Left lobe of liver (tissue), 2 donors: ENCODE measurements around the gene CFAP54. TPM values are rescaled to one million over a fixed set of nuclear protein-coding genes. Genes with fewer than 3 reads are reported as not detected.
"Not testable (repeated sequence)": the region's sequence is repeated elsewhere in the genome, so short reads cannot be mapped to it uniquely, and the experiment has no call there.

ENCODE experiments used
- ATAC-seq: fragments of 200-7000 bp; cut with Tn5 transposase; one replicate; pipeline ENCODE4 v1.9.1; 2020; ENCODE audit warnings: mild to moderate bottlenecking, moderate library complexity
- DNase-seq: peaks from one replicate; pipeline ENCODE4 v3.0.0-alpha.2; 2020; ENCODE audit warnings: low spot score
- total RNA-seq: library from RNA; stranded (reverse); gene quantifications from one replicate; pipeline ENCODE4 v1.2.1, GENCODE V29; 2021
- donor health status: DM: no; HTN: no; CAD: no; lungs with moderate emphysema.
- donor health status: DM: no; HTN: yes; CAD: no.

Gene CFAP54
- total RNA-seq, 1 donor from 2014 or later, result 0.13 TPM

- ATAC-seq, result no peak
- DNase-seq, result no peak
Observed at GRCh38 chr12:96471368-96472050, 17.9 kb upstream of the CFAP54 start.

GRCh38 chr12:96472384-96472783 lies 17.0 kb upstream of the CFAP54 start:
- DNase-seq (no peak), ATAC-seq (no peak)

DNA sequence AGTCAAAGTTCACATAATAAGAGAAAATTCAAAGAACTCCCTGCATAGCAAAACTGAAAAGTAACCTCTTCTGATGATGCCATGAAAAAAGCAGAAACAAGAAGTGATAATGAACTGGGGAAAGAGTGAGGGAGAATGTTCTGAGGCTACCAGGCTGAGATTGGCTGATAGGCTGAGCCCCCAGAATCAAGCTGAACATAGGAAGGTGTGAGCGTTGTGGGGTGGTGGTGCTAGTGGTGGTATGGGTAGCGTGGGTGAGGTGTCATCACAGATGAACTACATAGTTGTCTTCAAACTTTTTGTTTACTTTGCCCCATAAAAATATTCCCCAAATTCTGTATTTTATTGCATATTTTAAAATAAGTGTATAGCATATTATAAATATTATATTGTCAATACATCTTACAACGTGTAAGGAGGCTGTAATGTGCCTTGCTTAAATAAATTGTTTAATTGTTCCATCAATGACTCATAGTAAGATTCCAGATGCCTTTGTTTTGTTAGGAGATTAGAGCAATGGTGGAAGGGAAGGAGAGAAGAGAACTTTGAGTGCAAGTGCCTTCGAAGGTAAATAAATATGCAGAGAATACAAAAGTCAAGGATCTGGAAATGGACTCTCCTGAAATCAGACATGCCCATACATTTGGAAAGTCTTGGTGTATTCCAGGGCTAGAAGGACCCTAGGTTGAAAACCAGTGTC lies 15.8 kb upstream of the CFAP54 start:
- DNase-seq, result no peak
- ATAC-seq, result no peak

DNA sequence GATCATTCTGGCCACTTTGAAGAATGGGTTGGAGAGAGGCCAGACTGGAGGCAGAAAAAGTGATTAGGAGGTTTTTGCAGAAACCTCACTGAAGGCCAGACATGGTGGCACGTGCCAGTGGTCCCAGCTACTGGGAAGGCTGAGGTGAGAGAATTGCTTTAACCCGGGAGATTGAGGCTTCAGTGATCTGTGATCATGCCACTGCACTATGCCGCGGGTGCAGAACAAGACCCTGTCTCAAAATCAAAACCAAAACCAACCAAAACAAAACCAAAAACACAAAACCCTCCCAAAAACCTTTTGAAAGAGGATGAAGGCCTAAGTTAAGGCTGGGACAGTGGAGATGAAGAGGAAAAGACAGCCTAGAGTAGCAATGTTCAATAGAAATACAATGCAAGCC lies 15.2 kb upstream of the CFAP54 start:
- no peak for ATAC-seq
- no peak for DNase-seq

DNA sequence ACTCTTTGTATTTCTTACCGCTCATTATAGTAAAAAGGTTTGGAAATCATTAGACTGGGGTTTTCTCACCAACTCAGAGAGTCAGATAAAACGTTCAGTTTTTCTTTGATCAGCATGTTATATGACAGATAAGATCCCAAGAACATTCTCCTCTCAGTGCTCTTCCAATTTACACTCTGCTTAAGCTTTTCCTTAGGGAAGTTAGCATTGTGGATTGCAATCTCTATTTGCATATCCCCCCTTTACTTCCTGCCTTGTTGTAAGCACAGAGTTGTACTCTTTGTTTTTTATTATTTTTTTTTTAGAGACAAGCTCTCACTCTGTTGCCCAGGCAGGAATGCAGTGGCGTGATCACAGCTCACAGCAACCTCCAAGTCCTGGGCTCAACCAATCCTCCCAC lies 11.4 kb upstream of the CFAP54 start:
- no peak for ATAC-seq
- no peak for DNase-seq

- ATAC-seq (no peak), DNase-seq (no peak)
Observed at GRCh38 chr12:96482086-96482485, 7.3 kb upstream of the CFAP54 start.

DNA sequence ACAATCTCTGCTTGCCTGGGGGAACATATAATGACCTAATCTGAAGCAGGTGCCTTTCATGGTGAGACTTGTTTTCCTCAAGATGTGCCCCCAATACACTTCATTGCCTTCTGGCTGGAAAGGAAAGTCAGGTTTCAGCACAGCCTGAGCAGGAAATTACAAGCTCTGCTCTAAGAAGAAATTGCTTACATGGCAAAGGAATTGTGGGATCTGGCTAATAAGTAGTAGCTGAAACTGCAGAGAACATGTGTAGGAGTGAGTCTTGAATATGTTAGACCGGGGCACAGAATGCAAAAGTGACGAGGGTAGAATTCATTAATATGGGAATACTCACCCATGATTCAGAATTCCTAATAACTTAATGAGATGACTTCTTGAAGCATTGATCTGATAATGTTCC lies 6.3 kb upstream of the CFAP54 start:
- DNase-seq, result no peak
- no peak for ATAC-seq

- ATAC-seq, result no peak
- DNase-seq, result no peak
Observed at GRCh38 chr12:96486751-96487613, 2.4 kb upstream of the CFAP54 start.

GRCh38 chr12:96487634-96488033 lies 1.7 kb upstream of the CFAP54 start:
- ATAC-seq, result no peak
- no peak for DNase-seq

- ATAC-seq, result no peak
- DNase-seq, result no peak
Observed at GRCh38 chr12:96493106-96493505, 3.7 kb downstream of the CFAP54 start.

GRCh38 chr12:96494154-96494553 lies 4.8 kb downstream of the CFAP54 start:
- not testable (repeated sequence) for DNase-seq, ATAC-seq

DNA sequence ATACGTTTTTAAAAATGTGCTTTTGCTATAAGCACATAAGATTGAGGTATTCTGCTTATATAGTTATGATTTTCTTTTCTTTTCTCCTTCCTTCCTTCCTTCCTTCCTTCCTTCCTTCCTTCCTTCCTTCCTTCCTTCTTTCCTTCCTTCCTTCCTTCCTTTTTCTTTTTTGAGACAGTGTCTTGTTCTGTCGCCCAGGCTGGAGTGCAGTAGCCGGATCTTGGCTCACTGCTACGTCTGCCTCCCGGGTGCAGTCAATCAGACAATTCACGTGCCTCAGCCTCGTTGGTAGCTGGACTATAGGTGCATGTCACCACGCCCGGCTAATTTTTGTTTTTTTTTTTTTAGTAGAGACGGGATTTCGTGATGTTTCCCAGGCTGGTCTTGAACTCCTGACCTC lies 5.8 kb downstream of the CFAP54 start:
- DNase-seq (no peak), ATAC-seq (no peak)

DNA sequence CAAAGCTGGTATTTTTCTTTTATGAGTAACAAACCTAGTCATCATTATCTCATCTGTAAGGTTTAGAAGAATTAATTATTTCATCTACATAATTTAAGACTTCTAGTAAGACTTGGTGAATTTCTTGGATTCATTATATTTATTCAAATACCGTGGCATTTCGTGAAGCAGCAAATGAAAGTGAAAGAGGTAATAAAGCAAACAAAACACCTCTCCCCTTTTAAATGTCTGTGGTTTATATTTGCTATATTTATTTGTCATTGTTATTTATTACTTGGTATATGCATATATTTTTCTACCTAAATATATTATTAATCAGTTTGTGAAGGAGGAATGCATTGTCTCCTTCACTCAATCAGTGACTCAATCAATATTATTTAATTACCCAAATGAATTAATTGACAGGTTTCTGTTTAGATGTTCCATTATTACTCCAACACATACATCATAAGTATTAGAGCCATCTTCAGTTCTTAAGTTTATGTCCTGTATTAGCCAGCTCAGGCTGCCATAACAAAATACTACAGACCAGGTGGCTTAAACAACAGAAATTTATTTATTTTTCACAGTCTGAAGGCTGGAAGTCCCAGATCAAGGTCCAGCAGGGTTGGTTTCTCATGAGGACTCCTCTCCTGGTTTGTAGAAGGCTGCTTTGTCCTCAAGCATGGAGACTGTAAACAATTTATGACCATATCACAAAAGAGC lies 6.6 kb downstream of the CFAP54 start:
- ATAC-seq, result peak; percentile 29
- no peak for DNase-seq

- no peak for DNase-seq
- peak; percentile 67 for ATAC-seq
Observed at GRCh38 chr12:96496944-96497343, 7.6 kb downstream of the CFAP54 start.

- DNase-seq (no peak), ATAC-seq (no peak)
Observed at GRCh38 chr12:96497855-96498254, 8.5 kb downstream of the CFAP54 start.

DNA sequence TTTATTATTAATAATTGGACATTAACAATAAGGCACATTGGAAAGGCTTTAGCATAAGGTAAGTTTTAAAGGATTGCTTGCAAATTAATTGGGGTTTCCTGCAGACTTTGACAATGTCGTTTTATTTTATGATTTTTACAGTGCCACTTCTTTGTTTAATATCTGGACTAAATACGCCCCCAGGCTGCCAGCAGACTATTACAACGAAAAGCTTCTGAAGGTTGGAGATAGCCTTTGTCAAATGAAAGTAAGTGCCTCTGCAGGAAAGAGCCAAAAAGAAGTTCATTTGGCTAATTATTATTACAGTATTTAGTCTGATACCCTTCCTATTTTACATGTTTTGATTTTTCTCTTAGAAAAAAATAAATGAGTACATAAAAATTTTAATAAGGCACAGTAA lies 11.3 kb downstream of the CFAP54 start:
- DNase-seq (no peak), ATAC-seq (no peak)

- ATAC-seq (peak; percentile 60), DNase-seq (peak; percentile 48)
Observed at GRCh38 chr12:96501133-96501761, 11.9 kb downstream of the CFAP54 start.

DNA sequence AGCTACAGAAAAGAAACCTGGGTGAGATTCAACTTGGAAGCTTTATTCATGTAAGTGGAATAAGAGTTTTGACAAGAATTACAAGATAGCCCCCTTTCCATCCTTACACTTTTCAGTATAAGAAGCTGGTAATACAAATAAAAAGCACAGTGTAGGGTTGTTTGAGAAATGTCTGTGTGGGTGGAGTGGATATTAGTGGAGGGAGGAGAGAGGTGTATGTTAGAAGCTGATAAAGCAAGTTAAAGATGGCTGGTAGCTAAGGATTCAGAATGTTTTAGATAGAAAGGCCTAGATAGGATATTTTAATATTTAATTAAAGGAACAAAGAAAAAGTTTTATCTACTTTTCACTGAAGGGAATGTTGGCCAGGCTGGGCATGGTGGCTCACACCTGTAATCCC lies 12.5 kb downstream of the CFAP54 start:
- DNase-seq (no peak), ATAC-seq (no peak)

DNA sequence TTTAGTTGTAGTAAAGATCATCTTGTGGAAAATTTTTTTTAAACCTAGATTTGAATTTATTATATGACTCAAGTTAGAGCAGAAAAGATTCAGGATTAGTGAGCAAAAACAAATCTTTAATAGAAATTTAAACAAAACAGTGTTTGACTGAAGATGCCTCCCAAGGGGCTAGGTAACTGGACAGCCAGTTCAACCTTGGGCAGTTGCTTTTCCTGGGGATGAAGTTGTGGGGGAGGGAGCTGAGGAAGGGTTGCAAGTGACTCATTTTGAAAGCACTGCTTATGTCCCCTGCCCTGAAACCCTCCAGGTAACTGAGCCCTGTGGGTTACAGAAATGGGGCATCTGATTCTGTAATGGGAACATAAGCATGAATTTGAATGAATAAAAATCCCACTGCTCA lies 13.1 kb downstream of the CFAP54 start:
- DNase-seq (no peak), ATAC-seq (no peak)

DNA sequence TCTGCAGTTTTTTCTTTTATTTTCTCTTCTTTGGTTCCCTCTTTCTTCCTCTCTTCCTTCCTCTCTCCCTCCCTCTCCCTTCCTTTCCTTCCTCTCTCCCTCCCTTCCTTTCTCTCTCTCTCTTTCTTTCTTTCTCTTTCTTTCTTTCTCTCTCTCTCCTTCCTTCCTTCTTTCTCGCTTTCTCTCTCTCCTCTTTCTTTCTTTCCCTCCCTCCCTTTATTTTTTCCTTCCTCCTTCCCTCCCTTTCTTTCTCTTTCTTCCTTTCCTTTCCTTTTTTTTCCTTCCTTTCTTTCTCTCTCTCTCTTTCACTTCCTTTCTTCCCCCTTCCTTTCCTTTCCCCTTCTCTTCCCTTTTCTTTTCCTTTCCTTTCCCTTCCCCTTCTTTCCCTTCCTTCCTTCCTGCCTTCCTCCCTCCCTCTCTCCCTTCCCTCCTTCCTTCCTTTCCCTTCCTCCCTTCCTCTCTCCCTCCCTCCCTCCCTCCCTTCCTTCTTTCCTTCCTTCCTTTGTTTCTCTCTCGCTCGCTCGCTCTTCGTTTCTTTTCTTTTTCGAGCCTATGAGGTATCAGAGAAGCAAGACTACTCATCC lies 13.7 kb downstream of the CFAP54 start:
- ATAC-seq (no peak), DNase-seq (no peak)
